Pancreas (tissue), 10 donors: ENCODE data around the gene SLFN5. TPM values are rescaled to one million over a fixed set of nuclear protein-coding genes. Genes with fewer than 3 reads are reported as not detected.
"Not testable (repeated sequence)": the region's sequence is repeated elsewhere in the genome, so short reads cannot be mapped to it uniquely, and the experiment has no call there.

Experiments used
- ATAC-seq, 4 donors: fragments of 200-7000 bp; cut with Tn5 transposase; one replicate each; pipeline versions ENCODE4 v1.8.0 to v1.9.1; 2020; ENCODE audit warnings: mild to moderate bottlenecking in 4 of 4, moderate library complexity in 4 of 4
- DNase-seq, 6 donors: peaks; one replicate each; pipeline ENCODE4 v3.0.0-alpha.2; 2020
- FAIRE-seq: peaks from 2 replicates; lab custom pipeline; 2012; peaks lifted over from hg19 to GRCh38; lab: Jason Lieb, UNC
- H3K27ac ChIP-seq, 4 donors: fragments of 200-600 bp; sonication (generic); 1 replicate in 3 of 4; 2 replicates in 1 of 4; pipeline versions ENCODE4 v1.5.0 to v1.8.0; 2020
- H3K27me3 ChIP-seq, 4 donors: fragments of 200-600 bp; one replicate each; pipeline ENCODE4 v1.8.0; 2021
- H3K36me3 ChIP-seq, 3 donors: fragments of 200-600 bp; sonication (generic) in 1 of 3; one replicate each; pipeline versions ENCODE4 v1.5.0 to v1.8.0; 2020 to 2021
- H3K4me1 ChIP-seq, 3 donors: fragments of 200-600 bp; one replicate each; pipeline ENCODE4 v1.8.0; 2021
- H3K4me3 ChIP-seq, 4 donors: fragments of 200-600 bp; sonication (generic) in 2 of 4; one replicate each; pipeline versions ENCODE4 v1.5.0 to v1.8.0; 2020 to 2021
- H3K9me3 ChIP-seq, 4 donors: fragments of 200-600 bp; one replicate each; pipeline ENCODE4 v1.8.0; 2021
- WGBS, 2 donors: extraction: QIAGEN DNeasy Blood & Tissue Kit; methylation state at CpG; one replicate each; pipeline ENCODE4 v1.1.7; 2013; 5-methylcytosine and 5-hydroxymethylcytosine counted together
- intact Hi-C, 3 donors: fragments of 100-400 bp; cut with DNase I; formaldehyde crosslinking; loops; one replicate each; pipeline versions ENCODE4 v1.11.1 to v1.14.2; 2022
- polyA plus RNA-seq, 2 donors: library from polyadenylated mRNA; stranded (reverse); fragments of 200-250 nt; gene quantifications; one replicate each; pipeline ENCODE4 v1.2.3, GENCODE V29; 2013
- total RNA-seq, 6 donors: library from RNA; stranded (reverse); fragmentation: NEBNext Ultra II Directional in 4 of 6; extraction: Animal tissue kit (Norgen Biotek cat#: 25700) in 4 of 6; gene quantifications; one replicate each; pipeline versions ENCODE4 v1.2.1 to v1.2.4, GENCODE V29; 2021 to 2023
- TF ChIP-seq, protein P1 (sequence below), 4 donors: fragments of 200-600 bp; sonication (generic) in 3 of 4; IDR thresholded peaks; one replicate each; pipeline versions ENCODE4 v1.5.0 to v1.8.0; 2021; ENCODE audit warnings: antibody characterized with exemption in 4 of 4
- donor health status: healthy with polysubstance abuse.
- donor health status: DM: no; HTN: no; CAD: no; lungs with moderate emphysema.
- donor health status: DM: no; HTN: no; CAD: no.
- donor health status: control.
- donor health status: control.
- donor health status: Bipolar disorder and iron deficiency.
- donor health status: DM: yes; HTN: yes; CAD: no.
- donor health status: DM: no; HTN: no; CAD: no.
- donor health status: DM: no; HTN: no; CAD: no.
- donor health status: DM: yes; HTN: yes; CAD: no.

SLFN5 gene
- total and polyA plus RNA-seq, 8 donors: 1.9 to 18.8 (median 6.3) TPM

- DNase-seq: no peak
- whole genome bisulfite sequencing, 2 donors: 89 to 91% methylated on average over 2 of the region's 2 CpGs
- H3K4me1 ChIP-seq: no peaks in the 10 kb centered on the region
- H3K27ac ChIP-seq: no peak overlapping the region
- no peak for ATAC-seq
- H3K4me3 ChIP-seq: no peak overlapping the region
- no peak for FAIRE-seq
- H3K27me3 ChIP-seq: no peaks in the 10 kb centered on the region
- H3K9me3 ChIP-seq: no peaks in the 10 kb centered on the region
- intact Hi-C loops: no loop called here
- TF ChIP-seq, protein P1, sequence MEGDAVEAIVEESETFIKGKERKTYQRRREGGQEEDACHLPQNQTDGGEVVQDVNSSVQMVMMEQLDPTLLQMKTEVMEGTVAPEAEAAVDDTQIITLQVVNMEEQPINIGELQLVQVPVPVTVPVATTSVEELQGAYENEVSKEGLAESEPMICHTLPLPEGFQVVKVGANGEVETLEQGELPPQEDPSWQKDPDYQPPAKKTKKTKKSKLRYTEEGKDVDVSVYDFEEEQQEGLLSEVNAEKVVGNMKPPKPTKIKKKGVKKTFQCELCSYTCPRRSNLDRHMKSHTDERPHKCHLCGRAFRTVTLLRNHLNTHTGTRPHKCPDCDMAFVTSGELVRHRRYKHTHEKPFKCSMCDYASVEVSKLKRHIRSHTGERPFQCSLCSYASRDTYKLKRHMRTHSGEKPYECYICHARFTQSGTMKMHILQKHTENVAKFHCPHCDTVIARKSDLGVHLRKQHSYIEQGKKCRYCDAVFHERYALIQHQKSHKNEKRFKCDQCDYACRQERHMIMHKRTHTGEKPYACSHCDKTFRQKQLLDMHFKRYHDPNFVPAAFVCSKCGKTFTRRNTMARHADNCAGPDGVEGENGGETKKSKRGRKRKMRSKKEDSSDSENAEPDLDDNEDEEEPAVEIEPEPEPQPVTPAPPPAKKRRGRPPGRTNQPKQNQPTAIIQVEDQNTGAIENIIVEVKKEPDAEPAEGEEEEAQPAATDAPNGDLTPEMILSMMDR (IDR thresholded peaks at IDR 0.05): no peak
- no peaks in the 10 kb centered on the region for H3K36me3 ChIP-seq
Observed at GRCh38 chr17:35222452-35222851, 20.4 kb upstream of the SLFN5 start.

- H3K27me3 ChIP-seq: no peaks in the 10 kb centered on the region
- TF ChIP-seq, protein P1 (IDR thresholded peaks at IDR 0.05): no peak
- intact Hi-C loops: no loop called here
- no peak for FAIRE-seq
- H3K4me1 ChIP-seq: no peaks in the 10 kb centered on the region
- ATAC-seq: no peak
- WGBS, 2 donors: 13 to 24% methylated on average over 1 of the region's 1 CpG
- no peak overlapping the region for H3K27ac ChIP-seq
- no peak overlapping the region for H3K4me3 ChIP-seq
- H3K9me3 ChIP-seq: no peaks in the 10 kb centered on the region
- no peak for DNase-seq
- no peaks in the 10 kb centered on the region for H3K36me3 ChIP-seq
Observed at GRCh38 chr17:35224436-35224835, 18.4 kb upstream of the SLFN5 start.

GRCh38 chr17:35227546-35227945, 15.3 kb upstream of the SLFN5 start:
- TF ChIP-seq, protein P1 (IDR thresholded peaks at IDR 0.05): no peak
- FAIRE-seq: no peak
- no peak for ATAC-seq
- Histone ChIP-seq H3K36me3 (no peaks in the 10 kb centered on the region), H3K9me3 (no peaks in the 10 kb centered on the region), H3K27ac (no peak overlapping the region), H3K4me1 (no peaks in the 10 kb centered on the region), H3K4me3 (no peak overlapping the region), H3K27me3 (no peaks in the 10 kb centered on the region)
- intact Hi-C loops: no loop called here
- no peak for DNase-seq
- 89 to 92% methylated on average over 2 of the region's 2 CpGs for WGBS, 2 donors

- Histone ChIP-seq H3K9me3 (no peaks in the 10 kb centered on the region), H3K36me3 (no peaks in the 10 kb centered on the region), H3K27me3 (no peaks in the 10 kb centered on the region), H3K27ac (no peak overlapping the region), H3K4me1 (no peaks in the 10 kb centered on the region), H3K4me3 (no peak overlapping the region)
- FAIRE-seq (no peak), ATAC-seq (no peak), DNase-seq (no peak)
- TF ChIP-seq, protein P1 (IDR thresholded peaks at IDR 0.05): no peak
- 50 to 52% methylated on average over 1 of the region's 1 CpG for whole genome bisulfite sequencing, 2 donors
- intact Hi-C loops: no loop called here
Observed at GRCh38 chr17:35229638-35230037, 13.2 kb upstream of the SLFN5 start.

DNA sequence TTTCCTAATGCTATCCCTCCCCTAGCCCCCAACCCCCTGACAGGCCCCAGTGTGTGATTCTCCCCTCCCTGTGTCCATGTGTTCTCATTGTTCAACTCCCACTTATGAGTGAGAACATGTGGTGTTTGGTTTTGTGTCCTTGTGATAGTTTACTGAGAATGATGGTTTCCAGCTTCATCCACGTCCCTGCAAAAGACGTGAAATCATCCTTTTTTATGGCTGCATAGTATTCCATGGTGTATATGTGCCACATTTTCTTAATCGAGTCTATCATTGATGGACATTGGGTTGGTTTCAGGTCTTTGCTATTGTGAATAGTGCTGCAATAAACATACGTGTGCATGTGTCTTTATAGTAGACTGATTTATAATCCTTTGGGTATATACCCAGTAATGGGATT, 8.6 kb upstream of the SLFN5 start:
- WGBS, 2 donors: 67 to 82% methylated on average over 4 of the region's 4 CpGs
- H3K4me3 ChIP-seq, H3K27ac ChIP-seq, intact Hi-C loops, H3K4me1 ChIP-seq, H3K9me3 ChIP-seq, FAIRE-seq, H3K36me3 ChIP-seq, ATAC-seq, H3K27me3 ChIP-seq, DNase-seq: not testable (repeated sequence)
